DMS114 treated with DMSO at 0.1 percent for 48 hours (cell line): Measurements from ENCODE around the gene C10orf67.

Source experiments
- DNase-seq: peaks from one replicate; lab custom pipeline; 2025; ENCODE audit not compliant: unreplicated experiment; lab: John Stamatoyannopoulos, UW

The C10orf67 gene

GRCh38 chr10:23174074-23174976, 170.3 kb downstream of the C10orf67 start:
- DNase-seq, result no peak

- no peak for DNase-seq
These were observed 171.2 kb downstream of the C10orf67 start for GRCh38 chr10:23173214-23174073.

- DNase-seq, result no peak
These were observed 172.0 kb downstream of the C10orf67 start for GRCh38 chr10:23172429-23173213.

GRCh38 chr10:23171232-23171876, 173.2 kb downstream of the C10orf67 start:
- no peak for DNase-seq

GRCh38 chr10:23158370-23158769, 186.2 kb downstream of the C10orf67 start:
- DNase-seq, result peak; percentile 77

GRCh38 chr10:23157691-23158369, 186.8 kb downstream of the C10orf67 start:
- peak; percentile 61 for DNase-seq

- DNase-seq, result no peak
These were observed 187.3 kb downstream of the C10orf67 start for GRCh38 chr10:23157239-23157681.

GRCh38 chr10:23156447-23157150, 188.0 kb downstream of the C10orf67 start:
- no peak for DNase-seq

GRCh38 chr10:23155169-23155568, 189.4 kb downstream of the C10orf67 start:
- no peak for DNase-seq
